Vagina (tissue), 2 donors: ENCODE results near the gene NCOA5. TPM values are rescaled to one million over a fixed set of nuclear protein-coding genes. Genes with fewer than 3 reads are reported as not detected.
"Not testable (repeated sequence)": the region's sequence is repeated elsewhere in the genome, so short reads cannot be mapped to it uniquely, and the experiment has no call there.

Source experiments
- DNase-seq, 2 donors: peaks; one replicate each; pipeline ENCODE4 v3.0.0-alpha.2; 2017; ENCODE audit errors: extremely low spot score in 2 of 2
- H3K27ac ChIP-seq: fragments of 200-600 bp; sonication (generic); one replicate; pipeline ENCODE4 v1.5.1; 2019
- H3K27me3 ChIP-seq: fragments of 200-600 bp; sonication (generic); one replicate; pipeline ENCODE4 v1.5.1; 2019
- H3K36me3 ChIP-seq, 2 donors: fragments of 200-600 bp; sonication (generic); one replicate each; pipeline ENCODE4 v1.5.1; 2017 to 2019
- H3K4me1 ChIP-seq: fragments of 200-600 bp; sonication (generic); one replicate; pipeline ENCODE4 v1.5.1; 2019
- H3K4me3 ChIP-seq, 2 donors: fragments of 200-600 bp; sonication (generic); 1 replicate in 1 of 2; 2 replicates in 1 of 2; pipeline ENCODE4 v1.5.1; 2016 to 2019
- H3K9me3 ChIP-seq: fragments of 200-600 bp; sonication (generic); one replicate; pipeline ENCODE4 v1.5.1; 2019
- CTCF ChIP-seq, 3 experiments: fragments of 450-650 bp in 2 of 3; fragments of 200-600 bp in 1 of 3; sonication (generic) in 1 of 3; IDR thresholded peaks; one replicate each; pipeline ENCODE4 v1.5.1; 2017 to 2019; ENCODE audit warnings: antibody characterized with exemption in 3 of 3, mild to moderate bottlenecking in 2 of 3, moderate library complexity in 2 of 3
- POLR2A ChIP-seq, 2 donors: fragments of 450-650 bp; IDR thresholded peaks; one replicate each; pipeline ENCODE4 v1.6.1; 2017; ENCODE audit warnings: antibody characterized with exemption in 2 of 2, mild to moderate bottlenecking in 2 of 2, moderate library complexity in 2 of 2
- POLR2AphosphoS5 ChIP-seq, 2 donors: sonication (generic); formaldehyde crosslinking; IDR thresholded peaks; one replicate each; pipeline ENCODE4 v1.9.0; 2017; ENCODE audit warnings: antibody characterized with exemption in 2 of 2, mild to moderate bottlenecking in 2 of 2, low read depth in 1 of 2; ENCODE audit not compliant: insufficient read depth in 1 of 2
- intact Hi-C: fragments of 100-400 bp; cut with DNase I; formaldehyde crosslinking; loops from one replicate; pipeline ENCODE4 v1.15.1; 2023
- total RNA-seq: library from RNA; depleted of rRNA; stranded (reverse); fragments of >200 nt; gene quantifications from one replicate; pipeline ENCODE4 v1.2.3, GENCODE V29; 2016

The NCOA5 gene
- total RNA-seq, 1 donor from 2014 or later: 33.9 TPM

- no peak for TF ChIP-seq POLR2A (IDR thresholded peaks at IDR 0.05)
- no peak for TF ChIP-seq POLR2AphosphoS5 (IDR thresholded peaks at IDR 0.05; ENCODE audit: insufficient read depth in 1 of 2, low read depth in 1 of 2)
- no peak for TF ChIP-seq CTCF (IDR thresholded peaks at IDR 0.05)
- Histone ChIP-seq H3K27me3 (no peaks in the 10 kb centered on the region), H3K27ac (no peak overlapping the region), H3K9me3 (no peaks in the 10 kb centered on the region), H3K4me1 (peaks cover 8% of the 10 kb centered on the region), H3K36me3 (no peaks in the 10 kb centered on the region), H3K4me3 (no peak overlapping the region)
- no peak for DNase-seq
- intact Hi-C loops: no loop called here
These were observed 13.2 kb upstream of the NCOA5 start for GRCh38 chr20:46102940-46103339.

GRCh38 chr20:46101957-46102356, 12.2 kb upstream of the NCOA5 start:
- H3K9me3 ChIP-seq: no peaks in the 10 kb centered on the region
- no peaks in the 10 kb centered on the region for H3K27me3 ChIP-seq
- TF ChIP-seq POLR2AphosphoS5 (IDR thresholded peaks at IDR 0.05; ENCODE audit: insufficient read depth in 1 of 2, low read depth in 1 of 2): no peak
- no peak for TF ChIP-seq CTCF (IDR thresholded peaks at IDR 0.05)
- TF ChIP-seq POLR2A (IDR thresholded peaks at IDR 0.05): no peak
- H3K4me1 ChIP-seq: peaks cover 8% of the 10 kb centered on the region
- no peak overlapping the region for H3K27ac ChIP-seq
- H3K4me3 ChIP-seq: no peak overlapping the region
- H3K36me3 ChIP-seq: no peaks in the 10 kb centered on the region
- intact Hi-C loops: no loop called here
- DNase-seq: no peak

- DNase-seq: no peak
- no peaks in the 10 kb centered on the region for H3K9me3 ChIP-seq
- H3K36me3 ChIP-seq: no peaks in the 10 kb centered on the region
- H3K4me3 ChIP-seq: no peak overlapping the region
- no peak for TF ChIP-seq POLR2AphosphoS5 (IDR thresholded peaks at IDR 0.05; ENCODE audit: insufficient read depth in 1 of 2, low read depth in 1 of 2)
- intact Hi-C loops: no loop called here
- no peak overlapping the region for H3K27ac ChIP-seq
- H3K4me1 ChIP-seq: peaks cover 8% of the 10 kb centered on the region
- no peaks in the 10 kb centered on the region for H3K27me3 ChIP-seq
These were observed 11.2 kb upstream of the NCOA5 start for GRCh38 chr20:46100988-46101387.

- DNase-seq, H3K4me3 ChIP-seq, H3K36me3 ChIP-seq, H3K27me3 ChIP-seq, H3K27ac ChIP-seq, H3K9me3 ChIP-seq, H3K4me1 ChIP-seq, intact Hi-C loops: not testable (repeated sequence)
These were observed 10.7 kb upstream of the NCOA5 start for GRCh38 chr20:46100444-46100843.

- intact Hi-C loops: no loop called here
- Histone ChIP-seq H3K4me3 (no peak overlapping the region), H3K27me3 (no peaks in the 10 kb centered on the region), H3K9me3 (no peaks in the 10 kb centered on the region), H3K4me1 (peaks cover 8% of the 10 kb centered on the region), H3K27ac (no peak overlapping the region), H3K36me3 (no peaks in the 10 kb centered on the region)
- TF ChIP-seq POLR2AphosphoS5 (IDR thresholded peaks at IDR 0.05; ENCODE audit: insufficient read depth in 1 of 2, low read depth in 1 of 2) (no peak), POLR2A (IDR thresholded peaks at IDR 0.05) (no peak), CTCF (IDR thresholded peaks at IDR 0.05) (no peak)
- no peak for DNase-seq
These were observed 9.9 kb upstream of the NCOA5 start for GRCh38 chr20:46099491-46100287.

GRCh38 chr20:46093531-46093930, 3.8 kb upstream of the NCOA5 start:
- H3K27ac ChIP-seq: no peak overlapping the region
- intact Hi-C loops: no loop called here
- no peaks in the 10 kb centered on the region for H3K36me3 ChIP-seq
- peaks cover 13% of the 10 kb centered on the region for H3K4me1 ChIP-seq
- no peak overlapping the region for H3K4me3 ChIP-seq
- no peaks in the 10 kb centered on the region for H3K9me3 ChIP-seq
- TF ChIP-seq CTCF (IDR thresholded peaks at IDR 0.05): no peak
- TF ChIP-seq POLR2AphosphoS5 (IDR thresholded peaks at IDR 0.05; ENCODE audit: insufficient read depth in 1 of 2, low read depth in 1 of 2): no peak
- no peak for TF ChIP-seq POLR2A (IDR thresholded peaks at IDR 0.05)
- no peak for DNase-seq
- no peaks in the 10 kb centered on the region for H3K27me3 ChIP-seq

GRCh38 chr20:46091622-46092535, 2.1 kb upstream of the NCOA5 start:
- H3K4me3 ChIP-seq, H3K27me3 ChIP-seq, H3K27ac ChIP-seq, DNase-seq, H3K9me3 ChIP-seq, intact Hi-C loops, H3K36me3 ChIP-seq: not testable (repeated sequence)
- peaks cover 29% of the 10 kb centered on the region for H3K4me1 ChIP-seq
